ENCODE data around the gene WHRN.
A peak's percentile ranks its signal among the peaks of the same experiment; 100 is the strongest.

Gene WHRN

GRCh38 chr9:114505187-114506081 lies at the start of gene WHRN:
Gene WHRN, minus strand, starts transcription at chr9:114505473. Its CDS starts 672 bp downstream, at chr9:114504801.
- DNase-seq, result peak; percentile 41

GRCh38 chr9:114553202-114553601 lies 47.9 kb upstream of the WHRN start:
- no peak for DNase-seq

- DNase-seq, result no peak
Measured at GRCh38 chr9:114552706-114553105, 47.4 kb upstream of the WHRN start.

GRCh38 chr9:114551750-114552685 lies 46.7 kb upstream of the WHRN start:
- DNase-seq, result no peak

GRCh38 chr9:114549697-114550330 lies 44.5 kb upstream of the WHRN start:
- no peak for DNase-seq

GRCh38 chr9:114546851-114547250 lies 41.6 kb upstream of the WHRN start:
- no peak for DNase-seq

GRCh38 chr9:114545055-114545454 lies 39.8 kb upstream of the WHRN start:
- no peak for DNase-seq

GRCh38 chr9:114539701-114540380 lies 34.6 kb upstream of the WHRN start:
- DNase-seq, result no peak

- DNase-seq, result no peak
Measured at GRCh38 chr9:114538241-114538640, 33.0 kb upstream of the WHRN start.

- no peak for DNase-seq
Measured at GRCh38 chr9:114532561-114533237, 27.4 kb upstream of the WHRN start.

- no peak for DNase-seq
Measured at GRCh38 chr9:114529285-114529684, 24.0 kb upstream of the WHRN start.

- no peak for DNase-seq
Measured at GRCh38 chr9:114526807-114527206, 21.5 kb upstream of the WHRN start.

- DNase-seq, result no peak
Measured at GRCh38 chr9:114525513-114525912, 20.2 kb upstream of the WHRN start.

GRCh38 chr9:114524247-114524681 lies 19.0 kb upstream of the WHRN start:
- DNase-seq, result no peak

- no peak for DNase-seq
Measured at GRCh38 chr9:114522847-114523246, 17.6 kb upstream of the WHRN start.

- DNase-seq, result no peak
Measured at GRCh38 chr9:114522286-114522685, 17.0 kb upstream of the WHRN start.

GRCh38 chr9:114521846-114522245 lies 16.6 kb upstream of the WHRN start:
- no peak for DNase-seq

GRCh38 chr9:114518599-114519022 lies 13.3 kb upstream of the WHRN start:
- no peak for DNase-seq

GRCh38 chr9:114518120-114518519 lies 12.8 kb upstream of the WHRN start:
- DNase-seq, result no peak

- DNase-seq, result no peak
Measured at GRCh38 chr9:114516913-114517312, 11.6 kb upstream of the WHRN start.

- no peak for DNase-seq
Measured at GRCh38 chr9:114515528-114515927, 10.3 kb upstream of the WHRN start.

GRCh38 chr9:114513959-114514267 lies 8.6 kb upstream of the WHRN start:
- no peak for DNase-seq
